SJSA1 (cell line): ENCODE data around the gene CYP3A4. TPM values are rescaled to one million over a fixed set of nuclear protein-coding genes. Genes with fewer than 3 reads are reported as not detected.

Source experiments
- DNase-seq, 2 experiments: peaks; one replicate each; pipeline ENCODE4 v3.0.0-alpha.2; 2015 to 2020; ENCODE audit warnings: low spot score in 2 of 2, low read depth in 1 of 2
- H3K27ac ChIP-seq: fragments of 250-450 bp; sonication (Bioruptor Pico); 2 replicates; pipeline ENCODE4 v1.5.1; 2020; ENCODE audit warnings: mild to moderate bottlenecking, moderate library complexity
- H3K27me3 ChIP-seq: fragments of 250-450 bp; sonication (Bioruptor Pico); replicated peaks from 2 replicates; pipeline ENCODE4 v1.5.1; 2020; ENCODE audit warnings: mild to moderate bottlenecking, moderate library complexity
- H3K36me3 ChIP-seq: fragments of 250-450 bp; sonication (Bioruptor Pico); 2 replicates; pipeline ENCODE4 v1.5.1; 2020; ENCODE audit warnings: mild to moderate bottlenecking
- H3K4me1 ChIP-seq: fragments of 250-450 bp; sonication (Bioruptor Pico); replicated peaks from 2 replicates; pipeline ENCODE4 v1.6.1; 2021; ENCODE audit warnings: mild to moderate bottlenecking
- H3K4me3 ChIP-seq: fragments of 250-450 bp; sonication (Bioruptor Pico); 2 replicates; pipeline ENCODE4 v1.5.1; 2020; ENCODE audit warnings: mild to moderate bottlenecking
- H3K9me3 ChIP-seq: fragments of 250-450 bp; sonication (Bioruptor Pico); replicated peaks from 2 replicates; pipeline ENCODE4 v1.5.1; 2020; ENCODE audit warnings: mild to moderate bottlenecking
- total RNA-seq: library from RNA; depleted of rRNA; stranded (reverse); fragments of >200 nt; shearing (Covaris generic); gene quantifications from 2 replicates; pipeline ENCODE4 v1.2.3, GENCODE V29; 2014; rRNA removed

CYP3A4 gene
- total RNA-seq, 1 experiment from 2014 or later: not detected

- H3K9me3 ChIP-seq: no peaks in the 10 kb centered on the region
- DNase-seq: no peak
- no peak overlapping the region for H3K27ac ChIP-seq
- H3K27me3 ChIP-seq: no peaks in the 10 kb centered on the region
- H3K4me1 ChIP-seq: no peaks in the 10 kb centered on the region
- H3K4me3 ChIP-seq: no peak overlapping the region
- H3K36me3 ChIP-seq: no peaks in the 10 kb centered on the region
These were observed 74.0 kb downstream of the CYP3A4 start for GRCh38 chr7:99709838-99710578.

GRCh38 chr7:99709260-99709659, 74.7 kb downstream of the CYP3A4 start:
- Histone ChIP-seq H3K27ac (no peak overlapping the region), H3K36me3 (no peaks in the 10 kb centered on the region), H3K9me3 (no peaks in the 10 kb centered on the region), H3K4me3 (no peak overlapping the region), H3K4me1 (no peaks in the 10 kb centered on the region), H3K27me3 (no peaks in the 10 kb centered on the region)
- DNase-seq: no peak

GRCh38 chr7:99707096-99707495, 76.9 kb downstream of the CYP3A4 start:
- no peak overlapping the region for H3K27ac ChIP-seq
- H3K36me3 ChIP-seq: no peaks in the 10 kb centered on the region
- DNase-seq: no peak
- no peaks in the 10 kb centered on the region for H3K9me3 ChIP-seq
- no peak overlapping the region for H3K4me3 ChIP-seq
- H3K4me1 ChIP-seq: no peaks in the 10 kb centered on the region
- H3K27me3 ChIP-seq: no peaks in the 10 kb centered on the region

Other genes starting within 250 kb of the CYP3A4 start
- 6.8 and 7.9 TPM in 2 replicates for gene FAM200A, start 232.1 kb downstream of the CYP3A4 start, total RNA-seq
- gene ZNF655, start 225.5 kb downstream of the CYP3A4 start, total RNA-seq: 107 and 109 TPM in 2 replicates
- 0.41 and 1.1 TPM in 2 replicates for gene TMEM225B, start 185.9 kb downstream of the CYP3A4 start, total RNA-seq
- gene ZSCAN25, start 167.2 kb downstream of the CYP3A4 start, total RNA-seq: 26.9 and 28.3 TPM in 2 replicates
- 0.37 and 1.8 TPM in 2 replicates for gene CYP3A5, start 104.2 kb downstream of the CYP3A4 start, total RNA-seq
- not detected in 2 replicates for gene CYP3A7, start 49.0 kb downstream of the CYP3A4 start, total RNA-seq
- not detected in 2 replicates for gene CYP3A43, start 43.8 kb upstream of the CYP3A4 start, total RNA-seq
- gene OR2AE1, start 92.8 kb upstream of the CYP3A4 start, total RNA-seq: not detected in 2 replicates
- 11.4 and 13.9 TPM in 2 replicates for gene TRIM4, start 135.3 kb upstream of the CYP3A4 start, total RNA-seq
- not detected in 2 replicates for gene GJC3, start 145.4 kb upstream of the CYP3A4 start, total RNA-seq
- not detected in 2 replicates for gene AZGP1, start 191.8 kb upstream of the CYP3A4 start, total RNA-seq
- gene ZKSCAN1, start 231.4 kb upstream of the CYP3A4 start, total RNA-seq: 11.5 and 19.4 TPM in 2 replicates